Esophagus squamous epithelium (tissue), 5 donors: Measurements from ENCODE around the gene CCL15. TPM values are rescaled to one million over a fixed set of nuclear protein-coding genes. Genes with fewer than 3 reads are reported as not detected.
"Not testable (repeated sequence)": the region's sequence is repeated elsewhere in the genome, so short reads cannot be mapped to it uniquely, and the experiment has no call there.

ENCODE experiments used
- DNase-seq: peaks from one replicate; lab custom pipeline; 2025; lab: John Stamatoyannopoulos, UW
- H3K27ac ChIP-seq, 4 donors: fragments of 200-600 bp; sonication (generic); one replicate each; pipeline ENCODE4 v1.5.1; 2016 to 2019; ENCODE audit warnings: mild to moderate bottlenecking in 1 of 4
- H3K27me3 ChIP-seq, 4 donors: fragments of 200-600 bp; sonication (generic); 1 replicate in 3 of 4; 2 replicates in 1 of 4; pipeline versions ENCODE4 v1.5.1 to v1.6.0; 2017 to 2021; ENCODE audit warnings: antibody characterized with exemption in 1 of 4
- H3K36me3 ChIP-seq, 3 donors: fragments of 200-600 bp; sonication (generic); one replicate each; pipeline ENCODE4 v1.5.1; 2016 to 2019
- H3K4me1 ChIP-seq, 3 donors: fragments of 200-600 bp; sonication (generic); one replicate each; pipeline ENCODE4 v1.5.1; 2017 to 2019
- H3K4me3 ChIP-seq, 4 donors: fragments of 200-600 bp; sonication (generic); 1 replicate in 3 of 4; 2 replicates in 1 of 4; pipeline ENCODE4 v1.5.1; 2016 to 2019; ENCODE audit warnings: mild to moderate bottlenecking in 2 of 4, moderate library complexity in 1 of 4
- H3K9me3 ChIP-seq, 3 donors: fragments of 200-600 bp; sonication (generic); one replicate each; pipeline ENCODE4 v1.5.1; 2016 to 2019
- CTCF ChIP-seq, 6 experiments: fragments of 450-650 bp in 4 of 6; fragments of 200-600 bp in 2 of 6; sonication (generic) in 2 of 6; IDR thresholded peaks; one replicate each; pipeline ENCODE4 v1.5.1; 2016 to 2019; ENCODE audit warnings: antibody characterized with exemption in 6 of 6, mild to moderate bottlenecking in 4 of 6, moderate library complexity in 4 of 6
- POLR2A ChIP-seq, 4 donors: fragments of 450-650 bp; IDR thresholded peaks; one replicate each; pipeline ENCODE4 v1.6.1; 2017; ENCODE audit warnings: antibody characterized with exemption in 4 of 4, mild to moderate bottlenecking in 4 of 4, moderate library complexity in 3 of 4
- WGBS, 2 donors: methylation state at CpG; one replicate each; pipeline ENCODE4 v1.1.5; 2018; 5-methylcytosine and 5-hydroxymethylcytosine counted together
- intact Hi-C: fragments of 100-400 bp; cut with DNase I; formaldehyde crosslinking; loops from one replicate; pipeline ENCODE4 v1.15.0; 2022
- total RNA-seq, 4 donors: library from RNA; depleted of rRNA; stranded (reverse); fragments of >200 nt; gene quantifications; one replicate each; pipeline ENCODE4 v1.1.0, GENCODE V29; 2016
- donor health status: DM: yes; HTN: yes; CAD: no.

Gene CCL15
- total RNA-seq, 4 donors from 2014 or later: not detected

- no peaks in the 10 kb centered on the region for H3K4me1 ChIP-seq
- H3K36me3 ChIP-seq: no peaks in the 10 kb centered on the region
- H3K27me3 ChIP-seq: no peaks in the 10 kb centered on the region
- DNase-seq: no peak
- no peak overlapping the region for H3K4me3 ChIP-seq
- TF ChIP-seq POLR2A (IDR thresholded peaks at IDR 0.05) (no peak), CTCF (IDR thresholded peaks at IDR 0.05) (no peak)
- H3K9me3 ChIP-seq: peaks cover 0 to 4% (median 0%) of the 10 kb centered on the region in 3 donors
- intact Hi-C loops: no loop called here
- WGBS, 2 donors: 83 to 94% methylated on average over 2 of the region's 2 CpGs
- H3K27ac ChIP-seq: no peak overlapping the region
Observed at GRCh38 chr17:36016555-36016954, 15.2 kb upstream of the CCL15 start.

- DNase-seq, H3K27ac ChIP-seq, H3K4me1 ChIP-seq, H3K27me3 ChIP-seq, intact Hi-C loops, H3K9me3 ChIP-seq, H3K4me3 ChIP-seq, H3K36me3 ChIP-seq: not testable (repeated sequence)
- 81 to 82% methylated on average over 4 of the region's 4 CpGs for WGBS, 2 donors
Observed at GRCh38 chr17:36015895-36016294, 14.5 kb upstream of the CCL15 start.

GRCh38 chr17:36014946-36015345 is 13.6 kb upstream of the CCL15 start:
- no peak for TF ChIP-seq CTCF (IDR thresholded peaks at IDR 0.05)
- TF ChIP-seq POLR2A (IDR thresholded peaks at IDR 0.05): no peak
- no peak overlapping the region for H3K4me3 ChIP-seq
- intact Hi-C loops: no loop called here
- no peaks in the 10 kb centered on the region for H3K4me1 ChIP-seq
- no peak for DNase-seq
- no peaks in the 10 kb centered on the region for H3K36me3 ChIP-seq
- no peaks in the 10 kb centered on the region for H3K27me3 ChIP-seq
- peaks cover 0 to 4% (median 0%) of the 10 kb centered on the region in 3 donors for H3K9me3 ChIP-seq
- H3K27ac ChIP-seq: no peak overlapping the region
- WGBS, 2 donors: 64 to 72% methylated on average over 5 of the region's 5 CpGs

GRCh38 chr17:36011201-36011600 is 9.8 kb upstream of the CCL15 start:
- DNase-seq: no peak
- intact Hi-C loops: no loop called here
- 66 to 71% methylated on average over 2 of the region's 2 CpGs for WGBS, 2 donors
- Histone ChIP-seq H3K4me1 (no peaks in the 10 kb centered on the region), H3K9me3 (peaks cover 0 to 4% (median 0%) of the 10 kb centered on the region in 3 donors), H3K27ac (no peak overlapping the region), H3K27me3 (no peaks in the 10 kb centered on the region), H3K36me3 (no peaks in the 10 kb centered on the region), H3K4me3 (no peak overlapping the region)
- TF ChIP-seq CTCF (IDR thresholded peaks at IDR 0.05): no peak
- TF ChIP-seq POLR2A (IDR thresholded peaks at IDR 0.05): no peak

GRCh38 chr17:36008998-36009665 is 7.8 kb upstream of the CCL15 start:
- 70 to 77% methylated on average over 9 to 14 of the region's 14 CpGs for WGBS, 2 donors
- H3K27me3 ChIP-seq: no peaks in the 10 kb centered on the region
- intact Hi-C loops: no loop called here
- H3K27ac ChIP-seq: no peak overlapping the region
- DNase-seq: no peak
- TF ChIP-seq CTCF (IDR thresholded peaks at IDR 0.05) (peak in 2 of 6 experiments; percentile 17 to 28), POLR2A (IDR thresholded peaks at IDR 0.05) (no peak)
- no peaks in the 10 kb centered on the region for H3K4me1 ChIP-seq
- H3K9me3 ChIP-seq: peaks cover 0 to 4% (median 0%) of the 10 kb centered on the region in 3 donors
- H3K4me3 ChIP-seq: no peak overlapping the region
- H3K36me3 ChIP-seq: no peaks in the 10 kb centered on the region
